Anterior cingulate cortex (tissue), 58 donors: Measurements from ENCODE around the gene PASK.
A peak's percentile ranks its signal among the peaks of the same experiment; 100 is the strongest.

Source experiments
- DNase-seq, 58 donors: peaks; one replicate each; lab custom pipeline; 2025; lab: John Stamatoyannopoulos, UW

PASK gene

DNA sequence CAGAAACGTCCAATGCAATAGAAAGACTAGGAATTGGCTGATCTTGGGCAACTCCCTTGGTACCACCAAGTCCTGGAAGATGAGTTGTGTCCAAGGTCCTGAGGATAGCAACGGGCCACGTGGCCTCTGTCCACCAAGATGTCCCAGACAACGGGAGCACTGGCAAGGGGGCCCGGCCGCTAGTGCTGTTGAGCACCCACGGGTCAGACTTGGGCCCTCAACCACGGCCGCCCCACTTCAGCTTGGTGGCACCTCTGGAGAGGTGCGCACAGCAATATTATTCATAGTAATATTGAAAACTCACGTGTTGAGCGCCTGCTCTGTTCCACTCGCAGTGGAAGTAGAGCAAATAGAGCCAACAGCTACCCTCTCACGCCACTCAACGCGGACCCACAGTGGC lies 19.0 kb downstream of the PASK start:
- DNase-seq: no peak

DNA sequence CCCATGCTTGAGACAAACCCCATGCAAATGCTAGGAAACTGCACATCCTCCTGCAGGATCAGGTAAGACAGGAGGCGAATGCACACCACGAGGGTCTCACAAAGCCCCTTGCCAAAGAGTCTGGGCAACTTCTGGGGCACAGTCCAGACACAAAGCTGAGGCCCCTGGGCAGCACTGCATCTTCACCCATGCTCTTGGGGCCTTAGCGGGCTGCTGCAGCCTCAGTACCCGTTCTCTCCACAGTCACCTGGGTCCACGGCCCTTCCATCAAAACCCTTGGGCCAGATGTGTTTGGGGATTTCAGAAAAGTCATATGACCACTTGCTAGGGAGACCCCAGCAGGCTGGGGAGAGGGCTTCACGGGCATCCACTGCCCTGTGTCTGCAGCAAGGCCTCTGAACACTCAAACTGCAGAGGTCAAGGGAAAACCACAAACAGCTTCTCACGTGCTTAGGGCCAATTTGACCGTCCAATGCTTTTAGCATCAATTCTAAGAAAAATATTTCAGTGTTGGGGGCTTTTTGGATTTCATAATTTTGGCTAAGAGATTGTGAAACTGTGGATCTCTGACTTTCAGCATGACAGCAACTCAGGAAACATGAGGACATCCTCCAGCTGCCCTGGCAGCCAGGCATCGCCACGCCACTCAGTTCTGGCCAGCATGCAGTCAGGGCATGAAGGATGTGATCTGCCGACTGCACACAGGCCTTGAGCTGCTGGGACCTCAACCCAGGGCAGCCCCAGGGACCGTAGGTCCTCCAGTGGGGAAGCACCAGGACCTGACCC lies 20.0 kb downstream of the PASK start:
- no peak for DNase-seq

DNA sequence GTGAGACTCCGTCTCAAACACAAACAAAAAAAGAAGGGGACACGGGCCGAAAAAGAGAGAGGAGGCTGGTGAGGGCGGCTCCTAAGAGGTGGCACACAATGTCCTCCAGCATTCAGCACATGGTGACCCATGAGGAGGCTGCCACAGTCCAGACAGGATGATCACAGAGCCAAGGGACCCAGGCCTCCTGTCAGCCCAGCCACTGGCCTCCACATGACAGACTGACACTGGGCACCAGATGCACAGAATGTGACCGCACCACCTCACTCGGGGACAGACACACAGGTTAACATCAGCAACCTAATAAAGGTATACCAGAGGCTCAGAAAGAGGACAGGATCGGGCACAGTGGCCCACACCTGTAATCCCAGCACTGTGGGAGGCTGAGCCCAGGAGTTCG lies 21.0 kb downstream of the PASK start:
- no peak for DNase-seq

DNA sequence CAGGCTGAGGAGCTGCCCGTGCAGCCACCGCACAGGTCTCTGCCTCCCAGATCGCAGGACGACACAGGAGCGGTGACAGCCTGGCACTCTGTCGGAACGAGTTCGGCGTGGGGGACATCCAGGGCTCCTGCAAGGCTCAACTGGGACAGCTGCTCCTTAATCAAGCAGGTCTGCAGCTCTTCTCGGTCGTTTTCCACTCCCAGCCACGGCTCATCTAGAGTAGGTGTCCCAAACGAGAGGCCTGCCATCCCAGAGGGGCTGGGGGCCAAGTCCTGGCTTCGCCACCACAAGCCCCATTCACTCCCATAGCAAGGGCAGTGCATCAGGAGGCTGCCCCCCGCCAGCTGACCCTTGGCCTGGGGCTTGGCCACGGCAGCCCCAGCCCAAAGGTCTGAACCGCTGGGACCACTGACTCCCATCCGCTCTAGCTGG lies 22.5 kb downstream of the PASK start:
- DNase-seq: no peak

DNA sequence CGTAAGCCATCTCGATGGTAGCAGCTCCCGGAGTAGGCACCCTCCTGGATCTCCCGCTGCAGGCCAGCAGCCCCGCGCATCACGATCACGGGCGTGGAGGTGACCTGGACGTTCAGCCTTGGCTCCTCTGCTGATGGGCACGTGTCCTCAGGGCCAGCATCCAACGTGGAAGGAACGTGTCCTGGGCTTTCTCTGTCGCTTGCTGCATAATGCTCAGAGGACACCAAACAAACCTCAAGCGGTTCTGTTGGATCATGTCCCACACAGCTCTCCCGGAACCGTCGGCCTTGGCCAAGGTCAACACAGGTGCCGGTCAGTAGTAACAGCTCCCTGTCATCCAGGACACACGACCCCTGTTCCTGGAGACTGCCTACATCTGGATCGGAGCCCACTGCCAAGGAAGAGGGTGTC lies 23.1 kb downstream of the PASK start:
- no peak for DNase-seq

DNA sequence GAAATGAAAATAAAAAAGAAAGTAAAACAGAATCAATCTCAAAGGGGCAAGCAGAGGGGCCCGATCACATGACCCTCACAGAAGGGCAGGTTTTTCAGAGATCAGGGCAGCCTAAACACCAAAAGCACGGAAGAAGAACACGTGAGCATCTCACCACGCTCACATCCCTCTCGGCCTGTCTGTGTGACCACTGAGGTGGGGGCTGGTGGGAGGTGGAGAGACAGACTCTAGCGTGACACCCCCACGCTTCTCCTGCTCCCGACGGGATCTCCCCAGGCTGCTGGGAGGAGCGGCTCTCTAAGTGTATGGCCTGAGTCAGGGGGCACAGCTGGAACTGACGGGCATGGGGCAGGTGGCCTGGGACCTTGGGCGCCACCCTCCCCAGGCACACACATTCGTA lies 23.6 kb downstream of the PASK start:
- no peak for DNase-seq

DNA sequence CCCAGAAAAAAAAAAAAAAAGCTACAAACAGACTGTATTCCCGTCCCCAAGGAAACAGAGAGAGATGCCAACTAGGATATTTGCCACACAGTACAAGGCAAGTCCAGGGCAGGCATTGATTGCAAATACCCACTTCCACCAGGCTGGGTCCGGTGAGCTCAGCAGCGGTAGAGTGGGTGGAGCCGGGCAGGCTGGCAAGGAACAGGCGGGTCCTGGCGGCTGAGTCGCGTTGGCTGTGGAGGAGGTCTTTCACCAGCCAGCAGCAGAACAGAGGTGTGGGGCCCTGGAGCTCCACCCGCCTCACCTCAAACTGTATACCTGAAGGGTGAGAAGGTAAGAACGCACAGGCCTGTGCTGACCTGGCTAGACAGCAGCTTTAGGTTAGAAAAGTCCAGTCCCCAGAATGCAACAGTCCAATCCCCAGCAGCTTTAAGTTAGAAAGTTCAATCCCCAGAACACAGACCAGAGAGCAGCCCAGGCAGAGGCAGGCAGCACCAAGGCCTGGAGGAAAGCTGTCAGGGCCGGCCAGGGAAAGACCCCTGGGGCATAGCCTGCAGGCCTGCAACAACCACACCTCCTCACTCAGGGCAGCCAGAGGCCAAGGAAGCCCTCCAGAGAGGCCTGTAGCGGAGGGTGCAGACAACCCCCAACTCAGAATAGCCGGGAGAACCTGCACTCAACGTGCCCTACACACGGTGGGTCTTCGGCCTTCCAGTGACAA lies 25.3 kb downstream of the PASK start:
- DNase-seq: peak in 36 of 58 donors; percentile 6 to 78 (median 32)

DNA sequence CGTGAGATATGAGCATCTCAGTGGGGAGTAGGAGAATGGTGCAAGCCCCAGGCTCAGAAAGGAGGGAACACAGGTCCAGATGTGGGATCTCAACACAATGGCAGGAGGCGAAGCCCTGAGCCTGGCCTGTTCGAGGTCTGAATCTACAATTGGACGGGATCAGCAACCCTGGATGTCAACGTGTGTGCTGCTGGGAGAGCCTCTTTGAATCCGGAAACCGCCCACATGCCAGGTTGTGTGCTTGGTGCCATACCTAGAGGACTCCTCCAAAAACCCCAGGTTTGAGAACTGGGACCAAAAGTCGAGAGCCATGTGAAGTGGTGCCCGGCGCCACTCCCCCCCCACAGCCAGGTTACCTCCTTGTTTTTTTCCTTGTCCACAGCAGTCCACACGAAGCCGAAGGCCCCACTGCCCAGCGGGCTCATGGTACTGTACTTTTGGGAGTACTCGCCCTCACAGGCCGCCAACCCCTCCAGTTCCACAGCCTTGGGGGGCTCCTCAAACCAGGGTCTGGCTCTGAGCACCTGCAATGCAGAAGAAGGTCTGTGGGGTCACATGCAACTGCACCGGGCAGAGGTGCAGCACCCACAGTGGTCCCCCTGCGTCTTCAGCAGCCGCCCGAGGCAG lies 26.8 kb downstream of the PASK start:
- no peak for DNase-seq

DNA sequence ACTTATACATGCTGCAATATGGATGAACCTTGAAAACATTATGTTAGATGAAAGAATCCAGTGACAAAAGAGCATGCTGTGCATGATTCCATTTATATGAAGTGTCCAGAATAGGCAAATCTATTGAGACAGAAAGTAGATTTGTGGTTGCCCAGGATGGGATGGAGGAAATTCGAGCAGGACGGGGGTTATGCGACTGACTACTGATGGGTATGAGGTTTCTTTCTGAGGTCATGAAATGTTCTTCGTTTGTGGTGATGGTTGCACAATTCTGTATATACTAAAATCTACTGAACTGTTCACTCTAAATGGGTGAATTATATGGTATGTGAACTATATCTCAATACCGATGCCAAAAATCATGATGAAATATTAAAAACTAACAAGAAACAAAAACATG lies 28.3 kb downstream of the PASK start:
- DNase-seq: no peak

DNA sequence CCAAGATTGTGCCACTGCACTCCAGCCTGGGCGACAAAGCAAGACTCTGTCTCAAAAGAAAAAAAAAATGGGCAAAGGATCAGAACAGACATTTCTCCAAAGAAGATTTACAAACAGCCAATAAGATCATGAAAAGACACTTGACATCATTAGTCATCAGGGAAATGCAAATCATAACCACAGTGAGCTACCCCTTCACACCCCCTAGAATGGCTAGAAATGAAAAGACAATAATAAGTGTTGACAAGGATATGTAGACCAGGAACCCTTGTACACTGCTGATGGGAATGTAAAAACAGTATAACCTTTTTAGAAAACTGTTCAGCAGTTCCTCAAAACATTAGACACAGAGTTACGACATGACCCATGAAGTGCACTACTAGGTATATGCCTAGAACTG lies 28.8 kb downstream of the PASK start:
- DNase-seq: no peak

DNA sequence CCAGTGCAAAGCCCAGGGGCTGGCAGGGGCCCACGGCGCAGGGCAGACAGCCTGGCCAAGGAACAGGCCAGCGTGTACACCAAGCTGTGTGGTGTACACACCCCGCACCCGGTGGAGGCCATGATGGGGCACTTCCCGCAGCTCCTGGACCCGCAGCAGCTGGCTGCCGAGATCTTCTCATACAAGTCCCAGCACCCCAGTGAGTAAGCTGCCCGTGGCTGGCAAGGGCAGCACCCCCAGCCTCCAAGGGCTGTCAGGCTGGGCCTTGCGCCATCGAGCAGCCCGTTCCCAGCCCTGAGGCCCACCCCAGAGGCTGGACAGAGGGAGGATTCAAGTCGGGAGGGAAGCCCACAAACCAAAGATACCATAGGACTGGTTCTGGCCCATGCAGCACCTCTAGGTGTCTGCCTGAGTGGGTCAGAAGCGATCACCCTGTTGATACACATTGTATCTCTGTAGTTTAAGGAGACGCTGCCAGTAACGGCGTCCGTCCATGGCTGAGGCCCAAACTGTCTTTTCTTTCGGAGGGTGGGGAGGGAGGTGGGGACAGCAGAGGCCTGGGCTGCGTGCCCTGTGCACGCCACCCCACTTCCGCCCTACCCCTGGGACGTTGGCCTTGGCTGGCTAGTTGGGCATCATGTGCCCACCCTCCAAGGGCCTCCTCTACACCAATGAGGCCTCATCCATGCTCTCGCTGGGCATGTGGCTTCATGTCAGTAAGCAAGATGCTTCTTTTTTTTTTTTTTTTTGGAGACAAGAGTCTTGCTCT lies 30.4 kb downstream of the PASK start:
- no peak for DNase-seq

DNA sequence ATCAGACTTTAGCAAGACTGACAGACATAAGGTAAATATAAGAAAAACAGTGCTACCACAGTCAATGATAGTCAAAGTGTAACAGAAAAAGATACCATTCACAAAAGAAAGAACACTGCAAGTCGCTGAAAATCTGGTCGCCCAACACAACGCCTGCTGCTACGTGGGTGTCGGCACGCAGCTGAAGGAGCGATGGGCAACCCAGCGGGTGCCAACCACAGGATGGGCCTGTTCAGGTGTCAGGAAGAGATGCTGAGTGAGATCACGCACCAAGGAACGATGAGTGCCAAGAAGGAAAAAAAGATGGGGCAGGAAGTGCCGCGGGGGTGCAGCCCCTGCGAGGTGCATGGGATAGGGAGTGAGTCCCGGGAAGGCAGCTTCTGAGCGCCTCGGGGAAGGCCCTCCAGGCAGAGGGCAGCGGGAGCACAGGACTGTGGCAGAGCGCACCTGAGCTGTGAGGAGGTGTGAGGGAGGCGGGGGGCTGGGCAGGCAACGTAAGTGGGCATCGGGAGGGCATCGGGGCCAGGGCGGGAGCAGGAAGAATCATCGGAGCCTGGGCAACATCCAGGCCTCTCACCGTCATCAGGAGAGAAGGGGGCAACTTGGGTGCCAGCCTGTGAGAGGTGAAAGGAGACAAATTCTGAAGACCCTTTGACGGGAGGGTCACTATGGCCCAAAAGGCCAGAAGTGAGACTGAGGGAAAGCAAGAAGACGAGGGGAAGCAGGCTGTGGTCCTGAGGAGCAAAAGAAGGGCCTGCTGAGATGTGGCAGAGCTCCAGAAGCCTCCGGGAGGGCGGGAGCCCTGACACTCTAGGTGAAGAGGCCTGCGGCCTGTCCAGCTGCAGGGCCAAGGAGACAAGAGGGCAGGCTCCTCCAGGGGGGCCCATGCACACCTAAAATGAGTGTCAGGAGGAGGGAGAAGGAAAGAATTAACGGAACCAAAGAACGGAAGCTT lies 32.4 kb downstream of the PASK start:
- no peak for DNase-seq

DNA sequence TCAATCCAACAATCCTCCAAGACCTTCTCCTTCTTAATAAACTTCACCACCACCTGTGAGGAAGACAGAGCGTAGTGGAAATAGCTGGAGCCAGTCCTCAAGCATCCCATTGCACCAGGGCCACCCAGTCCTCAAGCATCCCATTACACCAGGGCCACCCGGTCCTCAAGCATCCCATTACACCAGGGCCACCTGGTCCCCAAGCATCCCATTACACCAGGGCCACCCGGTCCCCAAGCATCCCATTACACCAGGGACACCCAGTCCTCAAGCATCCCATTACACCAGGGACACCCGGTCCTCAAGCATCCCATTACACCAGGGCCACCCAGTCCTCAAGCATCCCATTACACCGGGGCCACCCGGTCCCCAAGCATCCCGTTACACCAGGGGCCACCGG lies 33.9 kb downstream of the PASK start:
- no peak for DNase-seq

DNA sequence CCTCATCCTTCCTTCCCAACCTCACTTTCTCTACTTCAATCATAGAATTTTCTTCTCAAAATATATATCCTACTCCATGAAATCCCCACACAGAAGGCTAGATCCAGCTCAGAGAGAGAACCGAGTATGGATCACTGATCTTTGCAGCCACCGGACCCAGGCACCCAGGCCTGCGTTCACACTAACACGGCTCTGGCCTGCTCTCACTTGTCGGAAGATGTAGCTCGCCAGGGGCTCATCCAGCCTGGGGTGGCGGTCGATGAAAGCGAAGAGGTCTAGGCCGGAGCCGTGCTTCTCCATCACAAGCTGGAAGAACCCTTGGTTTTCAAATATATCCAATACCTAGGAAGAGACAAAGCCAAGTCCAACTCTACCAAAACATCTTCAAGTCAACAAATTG lies 34.4 kb downstream of the PASK start:
- no peak for DNase-seq

DNA sequence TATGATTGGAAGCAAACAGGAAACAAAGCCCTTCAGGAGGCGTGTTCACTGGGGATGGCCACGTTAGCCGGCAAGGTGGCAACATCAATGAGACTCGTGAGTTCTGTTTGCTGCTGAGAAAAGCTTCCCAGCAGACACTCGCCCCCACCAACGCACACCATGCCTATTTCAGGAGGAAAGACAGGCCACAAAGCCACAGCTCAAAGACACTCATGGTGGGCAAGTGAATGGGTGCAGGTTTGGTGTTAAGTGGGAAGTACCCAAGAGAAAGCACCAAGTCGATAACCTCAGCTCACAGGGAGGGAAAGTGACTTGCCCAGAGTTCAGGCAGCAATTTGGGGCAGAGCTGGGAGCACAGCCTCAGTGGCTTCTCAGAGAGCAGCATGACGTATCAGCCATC lies 36.7 kb downstream of the PASK start:
- no peak for DNase-seq

DNA sequence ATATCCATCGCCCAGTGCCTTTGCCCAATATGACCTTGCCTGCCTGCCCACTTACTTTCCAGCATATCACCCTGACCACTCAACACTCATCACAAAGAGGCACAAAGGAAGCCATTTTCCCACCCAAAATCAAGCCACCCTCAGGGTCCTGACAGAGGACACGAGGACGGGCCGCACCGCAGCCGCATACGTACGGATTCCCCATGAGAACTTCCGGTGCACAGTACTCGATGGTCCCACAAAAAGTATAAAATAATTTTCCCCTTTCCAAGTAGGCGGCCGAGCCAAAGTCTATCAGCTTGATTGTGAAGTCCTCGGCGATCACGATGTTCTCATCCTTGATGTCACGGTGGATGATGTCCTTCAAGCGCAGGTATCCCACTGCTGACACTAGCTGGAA lies 37.2 kb downstream of the PASK start:
- DNase-seq: no peak

DNA sequence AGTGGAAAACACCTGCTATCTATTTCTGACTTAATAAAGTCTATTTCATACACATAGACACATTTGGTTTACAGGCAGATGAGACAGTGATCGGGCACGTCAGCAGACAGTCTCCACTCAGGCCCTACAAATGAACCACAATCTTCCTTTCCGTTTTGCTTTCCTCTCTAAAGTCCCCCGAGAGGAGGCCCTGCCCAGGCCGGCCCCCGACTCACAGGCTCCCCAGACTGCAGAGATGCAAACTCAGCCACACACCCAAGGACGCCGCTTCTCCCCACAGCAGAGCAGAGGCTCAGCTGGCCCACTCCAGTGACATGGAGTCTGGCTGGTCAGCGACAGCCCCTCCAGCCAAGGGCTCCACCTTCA lies 37.8 kb downstream of the PASK start:
- no peak for DNase-seq

DNA sequence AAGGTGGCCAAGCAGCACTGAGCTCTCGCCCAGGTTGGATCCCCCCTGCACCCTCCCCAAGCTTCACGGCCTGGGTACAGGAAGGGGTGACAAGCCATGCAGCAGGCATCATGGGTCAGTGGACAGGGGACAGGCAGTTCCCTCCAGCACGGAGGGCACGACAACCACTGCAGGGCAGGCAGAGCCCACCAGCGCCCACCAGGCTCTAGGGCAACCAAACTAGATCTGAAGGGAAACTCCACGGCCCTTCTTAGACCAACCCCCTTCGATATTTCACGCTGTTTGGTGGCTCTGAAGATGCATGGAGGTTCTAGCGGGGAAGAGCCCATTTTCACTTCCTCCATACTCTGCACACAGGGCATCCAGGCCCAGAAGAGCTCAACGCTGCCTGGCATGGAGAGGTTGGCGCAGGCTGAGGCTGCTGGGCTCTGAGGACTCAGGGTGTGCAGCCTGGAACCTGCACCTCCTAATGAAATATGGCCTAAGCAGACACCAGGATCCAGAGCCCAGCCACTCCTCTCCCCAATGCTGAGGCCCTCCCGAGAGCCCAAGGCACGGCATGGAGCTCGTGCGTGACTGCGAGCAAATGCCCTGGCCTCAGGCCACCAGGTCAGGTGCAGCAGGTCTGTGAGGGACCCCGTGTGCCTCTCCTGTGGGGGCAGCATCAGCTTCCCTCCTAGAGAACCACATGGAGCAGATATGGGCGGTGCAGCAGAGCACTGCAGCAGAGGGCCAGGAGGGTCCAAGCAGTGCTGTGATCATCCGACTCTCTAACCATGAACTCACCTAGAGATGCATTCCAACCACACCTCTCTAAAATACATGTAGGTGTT lies 38.4 kb downstream of the PASK start:
- DNase-seq: no peak

DNA sequence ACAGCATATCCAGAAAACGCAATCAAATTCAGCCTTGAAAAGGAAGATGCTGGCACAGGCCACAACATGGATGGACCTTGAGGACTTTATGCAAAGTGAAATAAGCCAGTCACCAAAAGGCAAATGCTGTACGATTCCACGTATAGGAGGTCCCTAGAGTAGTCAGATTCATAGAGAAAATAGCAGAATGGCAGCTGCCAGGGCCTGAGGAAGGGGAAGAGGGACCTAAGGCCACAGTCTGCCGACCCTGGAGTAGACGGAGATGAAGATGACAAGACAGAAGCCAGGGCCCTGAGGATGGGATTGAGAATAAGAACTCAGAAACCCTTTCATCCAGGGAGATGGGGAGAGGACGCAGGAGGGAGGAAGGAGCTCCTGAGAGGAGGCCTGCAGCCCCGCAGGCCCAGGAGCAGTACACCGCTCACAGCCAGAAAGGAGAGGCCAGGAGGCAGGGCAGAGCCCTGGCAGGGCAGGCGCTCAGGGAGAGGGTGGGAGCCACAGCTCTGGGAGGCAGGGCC lies 39.1 kb downstream of the PASK start:
- no peak for DNase-seq
